GM19043 (cell line): Measurements from ENCODE around the gene LACRT.
"Not testable (repeated sequence)": the region's sequence is repeated elsewhere in the genome, so short reads cannot be mapped to it uniquely, and the experiment has no call there.

Experiments
- ATAC-seq: cut with Tn5 transposase; IDR thresholded peaks from one replicate; pipeline ENCODE4 v1.9.1; 2021; ENCODE audit warnings: low read depth; ENCODE audit not compliant: unreplicated experiment

The LACRT gene, protein sequence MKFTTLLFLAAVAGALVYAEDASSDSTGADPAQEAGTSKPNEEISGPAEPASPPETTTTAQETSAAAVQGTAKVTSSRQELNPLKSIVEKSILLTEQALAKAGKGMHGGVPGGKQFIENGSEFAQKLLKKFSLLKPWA

DNA sequence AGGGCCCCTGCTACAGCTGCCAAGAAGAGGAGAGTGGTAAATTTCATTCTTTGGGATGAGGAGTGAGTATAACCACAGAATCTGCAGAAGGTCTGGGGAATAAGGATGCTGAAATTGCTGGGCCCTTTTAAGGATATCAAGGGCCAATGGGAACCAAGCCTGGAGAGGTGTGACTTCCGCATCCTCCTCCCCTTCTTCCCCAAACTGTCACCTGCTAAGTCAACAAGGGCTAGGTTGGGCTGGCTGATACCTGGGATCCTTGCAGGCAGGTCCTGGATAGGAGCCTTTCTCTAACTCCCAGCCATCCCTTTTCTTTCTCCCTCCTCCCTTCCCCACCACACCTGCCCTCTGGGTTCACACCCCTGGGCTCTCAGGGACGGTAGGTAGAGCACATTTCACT lies at the start of gene LACRT:
LACRT (minus strand) TSS at position 101 of the 400 bp plus-strand sequence; CDS start at position 47, 54 bp downstream.
- no peak for ATAC-seq

DNA sequence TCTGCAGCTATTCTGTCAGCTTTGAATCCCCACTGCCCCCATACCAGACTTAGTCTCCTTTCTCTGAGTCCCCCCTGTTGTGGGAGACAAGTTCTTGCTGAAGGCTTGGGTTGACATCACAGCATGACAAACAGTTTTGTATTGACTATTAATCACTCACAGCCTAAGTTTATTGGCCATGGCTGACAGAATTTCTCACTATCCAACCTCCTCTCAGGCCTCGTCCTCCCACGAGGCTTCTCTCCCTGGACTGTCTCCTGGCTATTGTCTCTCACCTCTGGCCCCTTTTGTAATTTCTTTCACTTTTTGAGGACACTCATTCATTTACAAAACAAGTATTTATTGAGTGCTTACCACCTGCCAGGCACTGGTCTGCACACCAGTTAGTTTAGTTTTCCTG lies 48.7 kb upstream of the LACRT start:
- no peak for ATAC-seq

DNA sequence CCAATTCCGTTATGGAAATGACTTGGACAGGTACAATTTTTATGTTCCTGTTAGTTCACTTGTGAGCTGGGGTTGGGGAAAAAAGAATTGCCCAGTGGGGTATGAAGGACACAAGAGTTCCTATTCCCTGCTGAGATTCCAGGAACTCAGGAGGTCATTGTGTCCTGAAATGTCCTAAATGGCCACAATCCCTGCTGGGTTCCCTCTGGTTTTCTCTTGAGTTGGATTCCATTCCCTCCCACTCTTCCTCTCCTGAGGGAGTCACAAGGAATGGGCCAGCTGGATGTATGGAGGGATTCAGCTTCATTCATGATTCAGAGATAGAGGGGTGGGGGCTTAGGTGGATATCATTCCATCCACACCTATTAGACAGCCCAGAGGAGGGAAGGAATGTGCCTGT lies 48.0 kb upstream of the LACRT start:
- no peak for ATAC-seq

DNA sequence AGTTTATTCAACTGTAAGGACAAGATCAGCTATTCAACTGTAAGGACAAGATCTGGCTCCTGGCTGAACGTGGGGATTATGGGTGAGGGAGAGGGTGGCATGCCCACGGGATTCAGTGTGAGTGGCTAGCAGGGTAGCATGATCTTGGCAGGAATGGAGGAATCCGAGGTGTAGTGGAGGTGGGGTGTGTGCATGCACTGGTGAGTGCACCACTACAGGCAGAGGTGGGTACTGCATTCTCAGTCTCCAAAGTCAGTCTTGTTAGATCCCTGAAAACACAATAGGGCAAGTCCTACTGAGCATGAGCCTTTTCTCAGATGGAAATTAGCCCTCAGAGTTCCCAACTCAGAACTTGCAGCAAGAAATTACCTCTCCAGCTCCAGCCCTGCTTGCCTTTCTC lies 45.7 kb upstream of the LACRT start:
- no peak for ATAC-seq

DNA sequence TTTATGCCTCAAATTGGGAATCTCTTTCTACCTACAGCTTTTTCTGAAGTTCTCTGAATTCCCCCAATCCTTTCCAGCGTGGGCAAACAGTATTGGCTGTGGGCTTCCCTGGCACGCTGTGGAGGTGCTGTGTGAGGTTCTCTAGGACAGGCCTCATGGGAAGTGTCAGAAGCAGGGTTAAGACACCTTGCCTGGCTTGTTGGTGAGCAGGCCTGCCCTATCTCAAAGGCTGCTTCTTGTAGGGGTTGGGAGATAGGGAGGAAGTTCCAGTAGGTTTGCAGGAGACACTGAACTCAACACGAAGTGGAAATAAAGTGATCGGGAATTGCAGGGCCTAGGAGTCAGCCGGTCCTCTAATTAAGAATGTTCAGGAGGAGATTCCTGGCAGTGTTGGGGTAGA lies 43.4 kb upstream of the LACRT start:
- no peak for ATAC-seq

DNA sequence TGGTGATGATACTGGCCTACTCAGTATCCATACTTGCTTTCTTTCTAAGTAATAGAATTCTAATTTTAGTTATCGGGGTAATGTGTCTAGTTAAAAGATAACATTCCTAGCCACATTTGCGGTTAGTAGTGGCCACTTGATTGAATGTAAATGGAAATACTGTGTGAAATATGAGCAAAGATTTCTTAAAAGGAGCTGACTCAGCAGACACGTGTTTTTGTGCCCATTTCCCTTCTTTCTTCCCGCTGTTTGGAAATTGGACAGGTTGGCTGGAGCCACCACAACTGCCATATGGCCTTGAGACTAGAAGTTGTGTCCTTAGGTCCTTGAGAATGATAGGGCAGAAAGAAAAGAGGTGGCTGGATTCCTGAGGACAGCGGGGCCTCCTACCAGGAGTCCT lies 33.2 kb upstream of the LACRT start:
- no peak for ATAC-seq

DNA sequence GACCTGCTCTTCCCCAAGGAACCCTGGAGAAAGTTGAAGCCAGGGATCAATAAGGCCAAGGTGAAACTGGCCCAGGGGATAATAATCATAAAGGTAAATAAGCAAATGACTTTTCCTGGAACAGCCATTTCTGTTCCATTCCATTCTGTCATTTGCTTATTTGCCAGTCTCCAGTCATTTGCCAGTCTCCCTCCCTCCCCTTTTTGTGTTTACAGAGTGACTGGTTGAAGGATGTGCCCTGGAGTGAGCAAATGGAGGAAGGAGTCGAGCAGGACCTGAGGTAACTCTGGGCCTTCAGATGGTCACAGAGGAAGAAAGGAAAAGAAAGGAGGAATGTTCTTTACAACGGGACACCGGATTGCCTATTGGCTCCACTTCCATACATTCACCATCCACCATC lies 31.3 kb upstream of the LACRT start:
- no peak for ATAC-seq

DNA sequence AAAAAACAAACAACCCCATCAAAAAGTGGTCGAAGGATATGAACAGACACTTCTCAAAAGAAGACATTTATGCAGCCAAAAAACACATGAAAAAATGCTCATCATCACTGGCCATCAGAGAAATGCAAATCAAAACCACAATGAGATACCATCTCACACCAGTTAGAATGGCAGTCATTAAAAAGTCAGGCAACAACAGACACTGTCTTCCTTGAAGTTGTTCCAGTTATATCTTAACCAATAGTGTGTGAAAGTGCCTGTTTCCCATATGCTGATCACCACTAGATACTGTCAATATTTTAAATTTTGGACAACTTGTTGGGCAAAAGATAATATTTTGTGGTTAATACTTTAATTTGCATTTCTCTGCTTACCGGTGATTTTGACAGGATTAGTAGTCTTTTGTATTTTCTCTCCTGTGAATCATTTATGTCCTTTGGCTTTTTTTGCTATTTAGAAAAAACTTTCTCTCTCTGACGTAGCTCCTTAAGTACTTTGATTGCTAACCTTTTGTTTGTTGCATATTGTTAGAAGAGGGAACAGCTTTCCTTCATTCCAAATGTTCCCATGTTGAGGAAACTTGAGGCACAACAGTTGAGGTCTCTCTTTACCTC lies 30.4 kb upstream of the LACRT start:
- ATAC-seq, result not testable (repeated sequence)

DNA sequence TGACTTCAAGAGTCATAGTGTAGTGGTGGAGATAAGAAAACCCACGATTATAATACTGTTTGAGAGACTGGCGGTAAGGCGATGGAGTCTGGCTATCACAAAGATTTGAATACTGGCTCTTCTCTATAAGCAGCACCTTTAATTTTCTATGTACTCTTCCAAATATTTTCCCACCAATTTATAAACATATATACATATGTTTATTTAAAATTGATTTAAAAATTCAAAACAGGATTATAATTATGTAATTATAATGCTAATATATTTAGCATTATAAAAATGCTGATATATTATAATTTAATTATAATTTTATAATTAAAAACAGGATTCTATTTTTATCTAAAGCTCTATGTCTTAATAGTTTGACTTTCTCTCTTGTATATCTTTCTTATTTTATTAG lies 28.9 kb upstream of the LACRT start:
- no peak for ATAC-seq

DNA sequence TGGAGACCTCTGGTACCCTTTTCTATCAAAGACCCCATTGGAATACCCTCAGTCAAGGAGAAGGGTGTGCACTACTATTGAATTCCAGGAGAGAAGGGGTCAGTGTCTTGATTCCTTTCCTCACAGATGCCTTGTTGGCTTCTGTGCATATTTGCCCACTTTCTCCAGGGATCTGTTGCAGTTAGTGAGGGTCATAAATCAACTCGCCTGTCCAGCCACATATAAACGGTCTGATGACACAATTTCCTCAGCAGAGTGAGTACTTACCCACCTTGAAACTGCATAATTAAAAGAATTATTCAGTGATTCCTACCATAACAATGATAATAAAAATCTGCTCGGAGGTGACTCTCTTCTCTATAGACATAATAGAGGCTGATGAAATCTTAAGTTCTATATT lies 27.3 kb upstream of the LACRT start:
- ATAC-seq, result no peak

DNA sequence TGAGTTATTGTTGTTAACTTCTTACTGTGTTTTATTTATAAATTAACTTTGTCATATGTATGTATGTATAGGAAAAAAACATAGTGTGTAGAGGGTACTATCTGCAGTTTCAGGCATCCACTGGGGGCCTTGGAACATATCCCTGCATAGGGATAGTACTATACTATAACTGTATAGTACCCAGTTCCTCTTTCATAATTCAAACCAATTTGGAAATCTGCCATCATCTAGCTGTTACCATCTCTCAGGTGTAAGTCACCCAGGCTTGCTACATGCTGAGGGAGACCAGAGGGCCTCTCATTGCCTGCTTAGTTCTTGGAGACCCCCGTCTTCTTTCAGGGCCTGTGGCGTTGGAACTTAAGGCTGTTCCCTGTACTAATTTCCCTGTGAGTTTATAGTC lies 26.4 kb upstream of the LACRT start:
- ATAC-seq, result no peak

DNA sequence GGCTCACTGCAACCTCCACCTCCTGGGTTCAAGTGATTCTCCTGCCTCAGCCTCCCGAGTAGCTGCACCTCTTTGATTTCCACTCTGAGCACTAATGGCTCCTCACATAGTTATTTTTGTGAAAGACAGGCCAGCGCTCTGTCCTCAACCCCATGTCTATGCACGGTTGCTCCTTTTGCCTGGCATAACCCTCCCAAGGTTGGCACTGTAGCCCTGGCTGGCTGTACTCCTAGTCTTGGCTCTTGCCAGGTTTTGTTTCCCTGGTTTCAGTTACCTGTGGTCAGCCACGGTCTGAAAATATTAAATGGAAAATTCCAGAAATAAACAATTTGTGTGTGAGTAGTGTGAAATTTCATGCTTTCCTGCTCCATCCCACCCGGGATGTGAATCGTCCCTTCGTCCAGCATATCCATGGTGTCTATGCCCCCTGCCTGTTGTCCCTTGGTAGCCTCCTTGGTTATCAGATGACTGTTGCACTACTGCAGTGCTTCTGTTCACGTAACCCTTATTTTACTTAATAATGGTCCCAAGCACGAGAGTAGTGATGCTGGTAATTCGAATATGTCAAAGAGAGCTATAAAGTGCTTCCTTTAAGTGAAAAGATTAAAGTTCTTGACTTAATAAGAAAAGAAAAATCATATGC lies 25.7 kb upstream of the LACRT start:
- ATAC-seq, result no peak

DNA sequence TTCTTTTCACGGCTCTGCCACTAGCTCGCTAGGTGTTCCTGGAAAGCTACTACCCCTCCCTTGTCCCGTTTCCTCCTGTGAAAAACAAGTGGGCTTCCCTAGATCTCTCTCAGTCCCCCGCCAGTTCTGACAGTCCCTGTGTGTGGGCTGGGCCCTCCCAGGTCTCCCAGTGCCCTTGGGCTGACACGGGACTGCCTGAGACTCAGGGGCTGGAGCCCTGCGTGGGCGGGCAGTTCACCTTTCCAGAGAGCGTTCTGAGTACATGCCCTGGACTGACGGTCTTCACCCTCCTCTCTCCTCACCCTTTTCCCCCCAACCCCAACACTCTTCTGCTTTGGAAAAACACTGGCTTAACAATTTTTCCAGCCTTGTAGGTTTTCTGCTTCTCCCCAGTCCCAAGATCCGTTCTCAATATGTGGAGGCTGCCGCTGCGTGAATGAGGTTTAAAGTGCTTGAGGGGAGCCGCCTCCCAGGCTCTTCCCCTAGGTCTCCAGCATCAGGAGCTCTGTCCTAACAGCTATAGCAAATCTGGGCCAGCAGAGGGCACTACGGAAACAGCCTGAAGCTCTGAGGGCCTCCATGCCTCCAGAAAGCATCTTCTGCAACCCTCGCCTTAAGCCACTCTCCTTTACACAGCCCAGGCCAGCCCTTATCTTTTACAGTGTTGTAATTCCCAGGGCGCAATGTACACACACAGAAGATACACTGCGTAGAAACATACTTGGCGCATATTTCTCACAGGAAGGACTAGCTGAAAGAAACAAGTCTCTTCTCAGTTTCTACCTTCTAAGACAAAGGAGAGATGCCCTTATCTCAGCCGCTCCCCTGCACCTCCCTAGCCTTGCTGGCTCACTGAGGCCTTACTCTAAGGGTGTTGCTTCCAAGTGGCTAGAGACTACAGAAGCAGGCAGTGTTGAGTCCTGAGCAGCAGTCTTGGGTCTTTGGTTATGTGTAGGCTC lies 23.9 kb upstream of the LACRT start:
- ATAC-seq, result no peak

DNA sequence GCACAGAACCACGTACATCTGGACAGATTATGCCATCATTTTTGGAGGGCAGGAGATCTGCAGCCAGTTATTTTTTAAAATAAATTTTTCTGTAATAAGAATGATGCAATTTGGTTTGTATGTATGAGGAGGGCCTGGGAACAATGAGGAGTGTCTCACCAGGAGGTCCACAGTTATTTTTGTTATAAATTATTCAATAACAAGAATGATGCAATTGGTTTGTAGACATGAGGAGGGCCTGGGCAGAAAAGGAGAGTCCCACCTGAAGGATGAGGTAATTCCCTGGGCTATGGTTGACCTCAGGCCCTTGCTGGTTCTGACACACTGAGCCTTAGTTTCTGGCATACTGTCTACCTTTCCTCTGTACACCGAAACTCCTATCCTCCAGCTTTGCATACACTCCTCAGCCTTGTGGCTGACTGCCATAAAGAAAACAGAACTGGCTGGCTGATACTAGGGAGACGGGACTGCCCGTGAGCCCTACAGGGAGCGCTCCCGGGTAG lies 22.5 kb upstream of the LACRT start:
- ATAC-seq, result no peak

DNA sequence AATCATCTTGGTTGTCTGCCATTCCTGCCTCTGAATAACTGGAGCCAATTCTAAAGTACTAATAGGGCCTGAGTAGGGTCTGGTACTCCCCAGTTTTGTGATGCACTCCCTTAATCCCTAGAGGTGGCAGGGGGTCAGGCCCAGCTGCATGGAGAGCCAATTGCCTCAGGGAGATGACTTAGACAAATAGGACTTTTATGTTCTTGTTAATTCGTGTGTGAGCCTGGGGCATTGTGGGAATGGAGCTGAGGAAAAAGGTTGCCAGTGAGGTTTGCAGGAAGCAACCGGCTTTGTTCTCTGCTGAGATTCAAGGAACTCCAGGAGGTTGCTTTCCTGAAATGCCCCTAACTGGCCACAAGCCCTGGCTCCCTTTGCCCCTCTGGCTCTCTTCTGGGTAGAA lies 20.2 kb upstream of the LACRT start:
- no peak for ATAC-seq

DNA sequence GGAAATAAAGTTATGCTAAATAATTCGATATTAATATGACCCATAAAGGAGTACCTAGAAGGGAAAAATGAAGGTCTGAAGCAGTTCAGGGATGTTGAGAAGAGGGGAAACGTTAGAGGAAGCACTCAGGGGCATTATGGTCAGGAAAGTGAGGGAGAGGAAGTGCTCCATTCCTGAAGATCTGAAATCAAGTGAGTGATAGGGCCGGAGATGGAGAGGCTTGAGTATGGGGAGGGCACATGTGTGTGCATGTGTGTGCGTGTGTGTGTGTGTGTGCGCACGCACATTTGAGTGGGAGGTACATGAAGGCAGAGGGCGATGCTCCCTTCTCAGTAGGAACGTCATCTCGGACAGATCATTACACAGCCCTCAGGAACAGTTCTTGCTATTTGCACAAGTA lies 18.3 kb upstream of the LACRT start:
- no peak for ATAC-seq

DNA sequence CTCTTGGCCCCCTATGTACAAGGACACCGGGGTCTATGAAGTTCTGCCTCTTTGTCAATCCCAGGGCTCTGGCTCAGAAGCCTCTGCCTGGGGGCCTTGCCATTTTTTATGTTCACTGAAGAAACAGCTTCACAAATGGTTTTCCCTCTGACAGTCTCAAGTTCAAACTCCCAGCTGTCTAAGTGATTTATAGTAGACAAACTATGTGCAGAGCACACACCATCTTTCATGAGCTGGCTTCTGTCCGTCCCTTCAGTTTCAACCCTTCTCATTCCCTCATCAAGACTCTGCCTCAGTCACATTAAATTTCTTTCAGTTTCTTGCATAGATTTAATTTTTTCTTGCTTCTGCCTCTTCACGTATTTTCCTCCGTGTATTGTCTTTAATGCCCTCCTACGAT lies 16.2 kb upstream of the LACRT start:
- ATAC-seq, result no peak

DNA sequence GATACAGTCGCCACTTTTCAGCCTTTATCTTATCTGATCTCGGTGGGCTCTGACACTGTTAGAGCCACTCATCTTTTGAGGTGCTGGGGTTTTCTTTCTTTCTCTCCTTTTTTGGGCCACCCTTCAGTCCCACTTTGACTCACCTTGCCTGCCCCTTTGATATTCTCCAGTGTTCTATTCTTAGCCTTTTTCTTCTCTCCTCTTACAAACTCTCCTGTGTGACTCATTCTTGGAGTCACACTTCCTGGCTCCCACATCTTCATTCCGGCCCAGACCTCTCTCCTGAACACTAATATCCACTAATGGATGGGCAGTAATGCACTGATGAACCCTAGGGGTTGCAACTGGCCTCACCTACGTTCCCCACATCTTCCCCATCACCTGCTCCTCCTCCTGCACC lies 15.7 kb upstream of the LACRT start:
- no peak for ATAC-seq

DNA sequence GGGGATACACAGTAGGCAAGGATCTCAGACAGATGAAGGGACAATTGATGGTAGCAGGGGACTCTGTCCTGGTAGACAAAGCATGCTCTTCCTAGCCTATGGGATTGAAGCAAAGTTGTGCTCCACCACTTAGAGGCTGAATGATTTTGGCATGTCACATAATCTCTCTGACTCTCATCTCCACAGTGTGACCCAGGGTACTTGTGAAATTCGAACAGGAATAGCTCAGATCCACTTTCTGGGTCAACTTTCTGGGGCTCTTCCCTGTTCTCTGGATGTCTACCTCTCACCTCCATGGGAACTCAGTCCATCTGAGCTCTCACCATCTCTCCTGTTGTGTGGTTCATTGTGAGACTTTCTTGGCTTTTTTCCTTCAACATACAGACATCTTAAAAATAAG lies 15.1 kb upstream of the LACRT start:
- no peak for ATAC-seq

DNA sequence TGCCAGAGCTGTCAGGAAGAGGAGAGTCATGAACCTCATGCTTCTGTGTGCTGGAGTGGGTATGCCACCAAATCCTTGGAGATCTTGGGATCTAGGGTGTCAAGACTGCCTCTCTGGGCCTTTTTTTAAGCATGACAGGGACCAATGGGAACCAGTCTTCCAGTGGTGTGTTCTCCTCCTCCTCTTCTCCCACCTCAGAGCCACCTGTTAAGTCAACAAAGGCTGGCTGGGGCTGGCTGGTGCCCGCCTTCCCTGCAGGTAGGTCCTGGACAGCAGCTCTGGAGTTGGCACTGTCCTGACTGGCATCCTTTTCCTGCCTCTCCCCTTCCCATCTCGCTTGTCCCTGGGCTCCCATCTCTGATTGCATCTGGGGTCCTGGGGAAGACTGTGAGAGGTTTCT lies 13.6 kb upstream of the LACRT start, which contains the start of gene DCD:
DCD (minus strand) TSS at position 101 of the 400 bp plus-strand sequence; CDS start at position 39, 62 bp downstream.
- no peak for ATAC-seq

DNA sequence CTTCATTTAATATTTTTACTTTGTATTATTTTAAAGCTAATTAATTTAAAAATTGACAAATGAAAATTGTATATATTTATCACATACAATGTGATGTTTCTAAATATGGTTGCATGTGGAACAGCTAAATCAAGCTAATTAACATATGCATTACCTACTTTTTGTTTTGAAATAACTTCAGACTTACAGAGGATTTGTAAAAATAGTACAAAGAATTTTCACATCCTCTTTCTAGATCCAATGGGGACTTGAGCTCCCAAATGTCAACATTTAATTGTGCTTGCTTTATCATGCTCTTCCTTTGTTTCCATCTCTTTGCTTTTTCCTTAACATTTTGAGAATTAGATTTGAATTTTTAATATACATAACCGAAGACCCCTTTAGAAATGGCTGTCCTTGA lies 6.9 kb upstream of the LACRT start:
- no peak for ATAC-seq
